Heart right ventricle (tissue), 16 donors: ENCODE data around the gene TMEM239. TPM values are rescaled to one million over a fixed set of nuclear protein-coding genes. Genes with fewer than 3 reads are reported as not detected.

Experiments
- ATAC-seq, 8 donors: fragments of 200-7000 bp; cut with Tn5 transposase; one replicate each; pipeline ENCODE4 v1.9.1; 2020; ENCODE audit warnings: mild to moderate bottlenecking in 8 of 8, moderate library complexity in 8 of 8, moderate number of reproducible peaks in 1 of 8
- DNase-seq, 2 donors: peaks; one replicate each; pipeline ENCODE4 v3.0.0-alpha.2; 2020
- H3K27ac ChIP-seq, 10 donors: fragments of 200-600 bp; sonication (generic) in 2 of 10; one replicate each; pipeline versions ENCODE4 v1.5.0 to v1.8.0; 2020 to 2022; ENCODE audit warnings: mild to moderate bottlenecking in 3 of 10
- H3K27me3 ChIP-seq, 7 donors: fragments of 200-600 bp; one replicate each; pipeline ENCODE4 v1.8.0; 2021 to 2022; ENCODE audit warnings: mild to moderate bottlenecking in 2 of 7
- H3K36me3 ChIP-seq, 9 donors: fragments of 200-600 bp; sonication (generic) in 1 of 9; one replicate each; pipeline versions ENCODE4 v1.5.0 to v1.8.0; 2020 to 2022; ENCODE audit warnings: mild to moderate bottlenecking in 2 of 9
- H3K4me1 ChIP-seq, 9 donors: fragments of 200-600 bp; sonication (generic) in 1 of 9; one replicate each; pipeline versions ENCODE4 v1.5.0 to v1.8.0; 2020 to 2022; ENCODE audit warnings: mild to moderate bottlenecking in 4 of 9
- H3K4me3 ChIP-seq, 10 donors: fragments of 200-600 bp; sonication (generic) in 2 of 10; one replicate each; pipeline versions ENCODE4 v1.5.0 to v1.8.0; 2020 to 2022; ENCODE audit warnings: mild to moderate bottlenecking in 7 of 10, moderate library complexity in 2 of 10
- H3K9me3 ChIP-seq, 11 donors: fragments of 200-600 bp in 10 of 11; sonication (generic) in 2 of 11; one replicate each; pipeline versions ENCODE4 v1.5.0 to v1.8.0; 2013 to 2022; ENCODE audit warnings: mild to moderate bottlenecking in 2 of 11, control low read depth in 1 of 11, moderate library complexity in 1 of 11
- CTCF ChIP-seq, 9 donors: fragments of 200-600 bp; sonication (generic) in 2 of 9; IDR thresholded peaks; one replicate each; pipeline versions ENCODE4 v1.5.0 to v1.8.0; 2021 to 2022; ENCODE audit warnings: antibody characterized with exemption in 9 of 9, mild to moderate bottlenecking in 5 of 9, moderate library complexity in 1 of 9
- WGBS, 2 donors: extraction: QIAGEN DNeasy Blood & Tissue Kit; methylation state at CpG; one replicate each; pipeline ENCODE4 v1.1.7; 2013; ENCODE audit warnings: inconsistent platforms in 1 of 2; 5-methylcytosine and 5-hydroxymethylcytosine counted together
- intact Hi-C, 10 donors: fragments of 100-400 bp; cut with DNase I; formaldehyde crosslinking; loops; one replicate each; pipeline versions ENCODE4 v1.11.1 to v1.14.2; 2022
- polyA plus RNA-seq, 2 donors: library from polyadenylated mRNA; stranded (reverse); fragments of 200-250 nt; gene quantifications; one replicate each; pipeline ENCODE4 v1.2.3, GENCODE V29; 2013
- total RNA-seq, 10 donors: library from RNA; stranded (reverse); fragmentation: NEBNext Ultra II Directional in 3 of 10; extraction: Animal tissue kit (Norgen Biotek cat#: 25700) in 3 of 10; gene quantifications; one replicate each; pipeline versions ENCODE4 v1.2.1 to v1.2.4, GENCODE V29; 2021 to 2023
- donor health status: Arrhythmogenic right ventricular cardiomyopathy.
- donor health status: ischemic (EF 13 %, LVEDD 7.1; RV severe dilation, severe dysfunction).
- donor health status: healthy with polysubstance abuse.
- donor health status: DM: no; HTN: yes; CAD: no.
- donor health status: DM: no; HTN: no; CAD: no.
- donor health status: ischemic (EF 25% LVEDD 6.9; RV normal size, moderate dysfunction).
- donor health status: ischemic (EF 25% LVEDD 5.7; RV mildly dilated, moderate dysfunction).
- donor health status: healthy.
- donor health status: DM: yes; HTN: yes; CAD: no.
- donor health status: Ischemic cardiomyopathy.
- donor health status: ischemic (EF 35%, LVEDD 5.7; RV mildly dilated, moderate dysfunction).
- donor health status: nonischemic (EF 11% LVEDD 7.7; RV severe dilation, severe dysfunction).
- donor health status: DM: yes; HTN: yes; CAD: no.
- donor health status: PGD.
- donor health status: ischemic (EF 29% LVEDD 5.4; RV normal size, mild dysfunction).
- donor health status: nonischemic (EF 23%, LVEDD 6.1; RV moderate dilation, normal function).

Gene TMEM239
- total and polyA plus RNA-seq, 12 donors: not detected

GRCh38 chr20:2847802-2848201 lies 31.6 kb downstream of the TMEM239 start:
- no peak for TF ChIP-seq CTCF (IDR thresholded peaks at IDR 0.05)
- no peaks in the 10 kb centered on the region for H3K9me3 ChIP-seq
- H3K4me1 ChIP-seq: peaks cover 0 to 11% (median 10%) of the 10 kb centered on the region in 9 donors
- peaks cover 0 to 20% (median 0%) of the 10 kb centered on the region in 9 donors for H3K36me3 ChIP-seq
- ATAC-seq (no peak), DNase-seq (no peak)
- intact Hi-C loops: loop anchor here in 4 of 10 donors (5.0 to 10.0 kb wide), 4 partner anchors 91 to 183 kb away; partner anchors contain the start of genes EBF4 (in 1 of the 4) and IDH3B (in 1 of the 4)
- H3K27ac ChIP-seq: no peak overlapping the region
- no peaks in the 10 kb centered on the region for H3K27me3 ChIP-seq
- H3K4me3 ChIP-seq: no peak overlapping the region
- 92 to 95% methylated on average over 4 of the region's 4 CpGs for WGBS, 2 donors

GRCh38 chr20:2849529-2849928 lies 33.4 kb downstream of the TMEM239 start:
- Histone ChIP-seq H3K36me3 (peaks cover 0 to 7% (median 0%) of the 10 kb centered on the region in 9 donors), H3K27me3 (no peaks in the 10 kb centered on the region), H3K9me3 (no peaks in the 10 kb centered on the region), H3K4me1 (peaks cover 0 to 14% (median 10%) of the 10 kb centered on the region in 9 donors), H3K4me3 (no peak overlapping the region), H3K27ac (no peak overlapping the region)
- WGBS, 2 donors: 90 to 91% methylated on average over 4 of the region's 4 CpGs
- TF ChIP-seq CTCF (IDR thresholded peaks at IDR 0.05): no peak
- intact Hi-C loops: loop anchor here in 4 of 10 donors (5.0 to 10.0 kb wide), 4 partner anchors 92 to 185 kb away; partner anchors contain the start of genes EBF4 (in 1 of the 4) and IDH3B (in 1 of the 4)
- DNase-seq (no peak), ATAC-seq (no peak)

- Histone ChIP-seq H3K4me3 (no peak overlapping the region), H3K36me3 (peaks cover 0 to 5% (median 0%) of the 10 kb centered on the region in 9 donors), H3K27ac (no peak overlapping the region), H3K27me3 (no peaks in the 10 kb centered on the region), H3K9me3 (no peaks in the 10 kb centered on the region), H3K4me1 (peaks cover 0 to 14% (median 10%) of the 10 kb centered on the region in 9 donors)
- ATAC-seq: no peak
- TF ChIP-seq CTCF (IDR thresholded peaks at IDR 0.05): no peak
- no peak for DNase-seq
- intact Hi-C loops: loop anchor here in 5 of 10 donors (5.0 to 10.0 kb wide), 4 partner anchors 94 to 156 kb away; partner anchors contain the start of gene EBF4 (in 1 of the 5)
- WGBS, 2 donors: 91 to 96% methylated on average over 10 of the region's 10 CpGs
These were observed 34.9 kb downstream of the TMEM239 start for GRCh38 chr20:2851086-2851485.

- TF ChIP-seq CTCF (IDR thresholded peaks at IDR 0.05): no peak
- ATAC-seq (no peak), DNase-seq (no peak)
- no peak overlapping the region for H3K27ac ChIP-seq
- H3K4me1 ChIP-seq: peaks cover 0 to 15% (median 6%) of the 10 kb centered on the region in 9 donors
- no peaks in the 10 kb centered on the region for H3K9me3 ChIP-seq
- 80 to 88% methylated on average over 2 of the region's 2 CpGs for WGBS, 2 donors
- intact Hi-C loops: loop anchor here in 3 of 10 donors (10.0 kb wide), 2 partner anchors 104 to 164 kb away; partner anchors contain the start of gene EBF4 (in 1 of the 3)
- peaks cover 0 to 42% (median 25%) of the 10 kb centered on the region in 9 donors for H3K36me3 ChIP-seq
- no peaks in the 10 kb centered on the region for H3K27me3 ChIP-seq
- no peak overlapping the region for H3K4me3 ChIP-seq
These were observed 42.4 kb downstream of the TMEM239 start for GRCh38 chr20:2858591-2858990.
